Epithelial cell of esophagus (primary cell): ENCODE results near the gene MTHFD2.

Experiments
- DNase-seq: peaks from one replicate; pipeline ENCODE4 v3.0.0; 2010; ENCODE audit warnings: low read depth
- H3K4me3 ChIP-seq: 2 replicates; pipeline ENCODE4 v1.5.1; 2011; ENCODE audit warnings: mild to moderate bottlenecking, low read length, control low read depth
- TF ChIP-seq, protein P1 (sequence below): IDR thresholded peaks from 2 replicates; pipeline ENCODE4 v1.5.1; 2011; ENCODE audit warnings: low read depth, mild to moderate bottlenecking, low read length, control low read depth, inconsistent platforms; ENCODE audit not compliant: insufficient read depth; ENCODE audit errors: missing control alignments

MTHFD2 gene

DNA sequence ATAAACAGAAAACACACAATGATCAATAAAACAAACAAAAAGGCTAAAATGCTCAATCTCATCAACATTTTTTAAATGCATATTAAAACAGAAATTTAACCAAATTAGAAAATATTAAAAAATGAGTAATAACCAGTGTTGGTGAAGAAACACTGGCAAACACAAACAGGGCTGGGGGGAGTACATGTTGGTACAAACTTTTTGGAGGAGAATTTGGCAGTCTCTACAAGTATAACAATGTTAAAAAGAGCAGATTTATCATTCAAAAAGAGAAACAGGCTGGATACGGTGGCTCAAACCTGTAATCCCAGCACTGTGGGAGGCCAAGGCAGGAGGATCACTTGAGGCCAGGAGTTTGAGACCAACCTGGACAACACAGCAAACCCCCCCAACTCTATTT, 33.7 kb upstream of the MTHFD2 start:
- no peak for DNase-seq
- TF ChIP-seq, protein P1, sequence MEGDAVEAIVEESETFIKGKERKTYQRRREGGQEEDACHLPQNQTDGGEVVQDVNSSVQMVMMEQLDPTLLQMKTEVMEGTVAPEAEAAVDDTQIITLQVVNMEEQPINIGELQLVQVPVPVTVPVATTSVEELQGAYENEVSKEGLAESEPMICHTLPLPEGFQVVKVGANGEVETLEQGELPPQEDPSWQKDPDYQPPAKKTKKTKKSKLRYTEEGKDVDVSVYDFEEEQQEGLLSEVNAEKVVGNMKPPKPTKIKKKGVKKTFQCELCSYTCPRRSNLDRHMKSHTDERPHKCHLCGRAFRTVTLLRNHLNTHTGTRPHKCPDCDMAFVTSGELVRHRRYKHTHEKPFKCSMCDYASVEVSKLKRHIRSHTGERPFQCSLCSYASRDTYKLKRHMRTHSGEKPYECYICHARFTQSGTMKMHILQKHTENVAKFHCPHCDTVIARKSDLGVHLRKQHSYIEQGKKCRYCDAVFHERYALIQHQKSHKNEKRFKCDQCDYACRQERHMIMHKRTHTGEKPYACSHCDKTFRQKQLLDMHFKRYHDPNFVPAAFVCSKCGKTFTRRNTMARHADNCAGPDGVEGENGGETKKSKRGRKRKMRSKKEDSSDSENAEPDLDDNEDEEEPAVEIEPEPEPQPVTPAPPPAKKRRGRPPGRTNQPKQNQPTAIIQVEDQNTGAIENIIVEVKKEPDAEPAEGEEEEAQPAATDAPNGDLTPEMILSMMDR: no peak
- H3K4me3 ChIP-seq: no peak overlapping the region

DNA sequence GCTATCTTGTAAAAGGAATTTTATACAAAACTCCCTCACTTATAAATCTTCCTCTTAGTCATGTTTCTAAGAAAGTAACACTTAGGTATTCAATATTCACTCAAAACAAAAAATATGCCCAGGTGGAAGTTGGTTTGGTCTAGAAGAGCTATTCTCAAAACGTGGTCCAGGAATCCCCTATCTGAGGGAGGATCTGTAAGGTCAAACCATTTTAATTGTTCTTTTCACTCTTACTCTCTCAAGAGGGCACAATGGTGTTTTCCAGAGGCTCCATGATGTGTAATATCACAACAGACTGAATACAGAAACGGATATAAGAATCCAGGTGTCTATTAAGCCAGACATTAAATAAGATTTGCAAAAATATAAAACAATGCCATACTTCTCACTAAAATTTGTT, 29.7 kb upstream of the MTHFD2 start:
- no peak for DNase-seq
- TF ChIP-seq, protein P1: no peak
- H3K4me3 ChIP-seq: no peak overlapping the region

- DNase-seq: no peak
- TF ChIP-seq, protein P1: no peak
- H3K4me3 ChIP-seq: no peak overlapping the region
Measured at GRCh38 chr2:74174909-74175308, 23.5 kb upstream of the MTHFD2 start.

DNA sequence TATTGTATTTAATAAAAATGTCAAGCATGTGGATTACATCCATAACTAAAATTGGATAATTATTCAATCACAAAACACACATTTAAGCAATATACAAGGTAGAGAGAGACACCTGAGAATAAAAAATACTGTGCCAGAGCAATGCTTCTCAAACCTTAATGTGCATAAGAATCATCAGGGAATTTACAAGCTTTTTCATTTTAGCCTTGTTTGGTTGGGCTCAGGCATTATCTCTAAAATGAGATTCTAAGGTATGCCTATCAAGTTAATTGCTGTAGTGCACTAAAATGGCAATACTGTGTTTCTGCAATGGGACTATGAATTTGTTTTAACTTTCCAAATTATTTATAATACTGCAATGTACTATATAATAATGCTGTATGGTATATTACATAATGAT, 20.7 kb upstream of the MTHFD2 start:
- TF ChIP-seq, protein P1: no peak
- peak overlapping the region; percentile 75 for H3K4me3 ChIP-seq
- no peak for DNase-seq

- peak; percentile 99 for DNase-seq
- H3K4me3 ChIP-seq: peak within 1 kb of the TSS; percentile 75
- TF ChIP-seq, protein P1: no peak
Measured at GRCh38 chr2:74178211-74179062, 20.0 kb upstream of the MTHFD2 start, which contains the start of gene MOB1A. TSS of gene MOB1A (minus strand) at chr2:74178879. CDS start at chr2:74178674, 205 bp downstream.

- peak; percentile 19 for DNase-seq
- TF ChIP-seq, protein P1: peak; percentile 31
- H3K4me3 ChIP-seq: peak overlapping the region; percentile 75
Measured at GRCh38 chr2:74179063-74179865, 19.2 kb upstream of the MTHFD2 start.
